ENCODE data around the gene PEDS1.
A peak's percentile ranks its signal among the peaks of the same experiment; 100 is the strongest.

Gene PEDS1

GRCh38 chr20:50190251-50191064 is 36.9 kb upstream of the PEDS1 start, which contains the start of gene CEBPB:
CEBPB (plus strand) TSS chr20:50190830; CDS start chr20:50191034, 204 bp downstream.
- DNase-seq = peak; percentile 81 to 93

DNA sequence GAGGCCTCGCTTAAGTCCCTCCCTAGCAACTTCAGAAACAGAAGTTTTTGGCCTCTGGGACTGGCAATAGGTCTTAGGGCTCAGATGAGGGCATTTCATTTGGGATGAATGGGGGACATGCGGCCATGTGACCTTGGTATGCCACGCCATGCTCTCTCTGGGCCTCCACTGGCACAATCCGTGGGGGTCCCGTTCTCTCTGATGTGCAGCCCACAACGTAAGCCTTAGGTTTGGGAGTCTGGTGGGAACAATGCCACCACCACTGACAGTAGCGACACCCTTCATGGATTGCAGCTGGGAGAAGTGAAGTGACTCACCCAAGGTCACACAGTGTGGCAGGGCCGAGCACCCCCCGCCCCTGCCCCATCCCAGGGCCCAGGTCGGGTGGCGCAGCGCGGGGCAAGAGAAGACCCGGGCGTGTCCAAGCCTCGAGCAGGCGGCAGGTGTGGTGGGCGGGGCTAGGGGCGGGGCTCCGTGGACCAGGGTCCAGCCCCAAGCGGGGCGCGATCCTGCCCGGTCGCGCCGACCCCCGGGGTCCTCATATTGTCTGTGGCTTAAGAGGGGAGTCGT is 36.2 kb upstream of the PEDS1 start:
- no peak for DNase-seq

DNA sequence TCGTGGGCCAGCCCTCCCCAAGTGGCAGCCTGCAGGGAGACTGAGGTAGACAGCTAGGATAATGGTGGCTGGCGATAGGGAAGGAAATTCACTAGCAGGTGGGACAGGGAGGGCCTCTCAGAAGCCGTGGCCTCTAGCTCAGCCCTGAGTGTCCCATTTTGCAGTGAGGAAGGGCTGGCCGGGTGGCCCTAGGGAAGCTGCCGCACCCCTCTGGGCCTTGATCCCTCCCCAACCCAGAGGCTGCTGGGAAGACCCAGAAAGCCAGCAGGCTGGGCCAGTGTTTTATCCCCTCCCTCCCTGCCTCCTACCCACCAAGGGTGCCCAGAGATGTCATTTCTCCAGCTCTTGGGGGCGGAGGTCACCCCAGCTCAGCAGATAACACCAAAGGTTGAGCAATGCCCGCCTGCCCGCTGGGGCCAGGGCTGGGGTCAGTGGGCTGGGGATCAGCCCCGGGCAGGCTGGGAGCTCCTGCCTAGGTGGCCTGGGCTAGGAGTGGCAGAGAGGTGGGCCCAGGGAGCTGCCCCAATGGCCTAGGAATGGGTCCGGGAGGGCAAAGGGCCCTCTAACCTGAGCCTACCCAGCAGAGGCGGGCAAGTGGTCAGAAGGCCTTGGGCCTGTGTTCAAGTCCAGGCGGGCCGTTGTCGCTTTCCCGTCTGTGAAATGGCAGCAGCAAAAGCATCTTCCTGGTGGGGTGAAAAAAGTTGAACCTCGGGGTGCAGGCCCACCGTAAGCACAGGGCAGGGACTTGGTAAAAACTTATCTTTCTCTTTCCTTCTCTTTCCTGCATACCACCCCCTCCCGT is 35.6 kb upstream of the PEDS1 start:
- no peak for DNase-seq

GRCh38 chr20:50188287-50188688 is 34.8 kb upstream of the PEDS1 start:
- no peak for DNase-seq

GRCh38 chr20:50187403-50188051 is 34.0 kb upstream of the PEDS1 start:
- DNase-seq = no peak

GRCh38 chr20:50186987-50187402 is 33.5 kb upstream of the PEDS1 start:
- no peak for DNase-seq

DNA sequence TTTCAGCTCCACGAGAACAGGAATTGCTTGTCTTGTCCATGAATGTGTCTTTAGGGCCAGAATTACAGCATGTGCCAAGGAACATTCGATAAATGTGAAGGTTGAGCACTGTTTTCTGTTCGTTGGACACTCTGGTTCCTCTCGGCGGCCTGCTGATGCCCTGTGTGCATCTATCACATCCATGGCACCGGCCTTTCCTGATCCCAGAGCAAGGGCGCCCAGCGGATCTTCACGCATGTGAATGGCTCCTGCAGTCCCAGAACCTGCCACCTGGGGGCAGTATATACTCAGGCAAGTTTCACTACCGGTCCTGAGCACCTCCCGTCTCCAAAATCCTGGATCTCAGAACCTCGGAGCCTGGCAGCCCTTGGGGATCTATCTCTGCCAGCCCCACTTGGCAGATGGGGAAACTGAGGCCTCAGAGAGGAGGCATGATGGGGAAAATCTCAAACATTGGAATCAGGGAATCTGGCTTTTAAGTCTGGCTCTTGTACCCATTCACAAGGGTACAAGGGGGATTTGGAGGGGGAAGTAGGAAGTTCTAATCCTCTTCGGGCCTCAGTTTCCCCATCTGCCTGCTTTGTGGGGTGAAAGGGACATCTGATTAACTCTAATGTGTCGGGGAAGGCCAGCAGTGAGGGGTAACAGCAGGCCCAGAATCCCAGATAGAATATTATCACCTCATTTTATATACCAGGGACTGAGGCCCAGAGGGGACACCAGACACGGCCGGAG is 32.8 kb upstream of the PEDS1 start:
- peak; percentile 87 to 95 for DNase-seq

DNA sequence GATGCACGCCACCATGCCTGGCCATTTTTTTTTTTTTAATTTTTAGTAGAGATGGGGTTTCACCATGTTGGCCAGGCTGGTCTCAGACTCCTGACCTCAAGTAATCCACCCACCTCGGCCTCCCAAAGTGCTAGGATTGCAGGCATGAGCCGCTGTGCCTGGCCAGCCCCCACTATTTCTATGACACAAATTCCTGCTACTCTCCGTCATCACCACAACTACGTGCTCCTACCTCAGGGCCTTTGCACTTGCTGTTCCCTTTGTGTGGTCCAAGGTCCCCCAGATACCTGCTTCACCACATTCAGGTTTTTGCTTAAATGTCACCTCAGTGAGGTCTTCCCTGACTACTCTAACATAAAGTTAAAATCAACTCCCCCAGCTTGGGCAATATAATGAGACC is 31.9 kb upstream of the PEDS1 start:
- no peak for DNase-seq

DNA sequence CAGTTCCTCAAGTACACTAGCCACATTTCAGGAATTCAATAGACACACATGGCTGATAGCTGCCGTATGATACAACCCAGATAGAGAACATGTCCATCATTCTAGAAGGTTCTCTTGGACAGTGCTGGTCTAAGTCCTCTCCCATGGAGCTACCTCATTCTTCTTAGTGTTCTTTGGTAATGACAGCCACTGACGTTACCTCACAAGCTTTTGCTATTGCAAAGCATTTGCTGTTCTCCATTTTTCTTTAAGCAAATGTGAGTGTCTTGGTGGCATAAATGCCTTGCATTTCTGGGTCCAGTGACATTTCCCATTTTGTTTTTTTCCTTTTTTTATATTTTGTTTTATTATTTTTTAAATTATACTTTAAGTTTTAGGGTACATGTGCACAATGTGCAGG is 28.8 kb upstream of the PEDS1 start:
- no peak for DNase-seq

- DNase-seq = no peak
Measured at GRCh38 chr20:50181344-50181743, 27.8 kb upstream of the PEDS1 start.

- DNase-seq = peak in 1 of 2 experiments; percentile 36
Measured at GRCh38 chr20:50178672-50179071, 25.1 kb upstream of the PEDS1 start.

DNA sequence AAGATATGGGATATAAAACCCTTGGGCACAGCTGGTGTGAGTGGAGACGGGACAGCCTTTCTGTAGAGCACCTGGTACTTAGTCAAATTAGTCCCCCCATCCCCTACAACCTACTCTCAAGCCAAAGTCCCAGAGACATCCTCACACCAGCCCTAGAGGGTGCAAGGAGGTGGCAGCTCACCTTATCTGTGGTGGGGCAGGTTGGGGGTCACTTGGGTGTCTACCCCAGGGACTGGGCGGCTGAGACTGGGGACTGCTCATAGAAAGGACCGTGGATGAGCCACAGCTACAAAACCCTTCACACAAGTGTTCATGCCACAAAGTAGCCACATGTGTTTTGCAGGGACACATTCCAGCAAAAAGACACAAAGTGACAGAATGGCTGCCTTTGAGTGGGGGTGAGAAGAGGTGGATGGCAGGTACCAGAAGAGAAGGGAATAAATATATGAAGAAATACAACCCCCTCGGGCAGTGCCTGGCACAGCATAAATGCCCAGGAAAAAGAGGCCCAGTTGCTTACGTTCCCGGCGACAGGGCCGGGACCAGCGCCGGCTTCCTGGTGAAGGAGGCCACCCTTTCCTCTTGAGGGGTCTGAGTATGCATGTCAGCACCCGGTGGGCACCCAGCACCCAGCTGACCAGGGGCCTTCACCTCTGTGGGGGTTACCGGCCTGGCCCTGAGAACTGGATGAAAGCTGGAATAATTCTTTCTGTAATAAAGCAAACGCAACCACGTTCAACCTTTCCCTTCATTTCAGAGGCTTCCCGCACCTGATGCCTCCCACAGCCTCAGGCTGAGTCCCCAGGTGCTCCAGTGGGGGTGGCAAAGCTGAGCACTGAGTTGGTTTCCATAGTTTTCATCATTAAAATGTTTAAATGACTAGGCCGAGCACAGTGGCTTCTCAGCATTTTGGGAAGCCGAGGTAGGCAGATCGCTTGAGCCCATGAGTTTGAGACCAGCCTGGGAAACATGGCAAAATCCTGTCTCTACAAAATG is 22.7 kb upstream of the PEDS1 start:
- no peak for DNase-seq

- DNase-seq = no peak
Measured at GRCh38 chr20:50174456-50174855, 20.9 kb upstream of the PEDS1 start.

DNA sequence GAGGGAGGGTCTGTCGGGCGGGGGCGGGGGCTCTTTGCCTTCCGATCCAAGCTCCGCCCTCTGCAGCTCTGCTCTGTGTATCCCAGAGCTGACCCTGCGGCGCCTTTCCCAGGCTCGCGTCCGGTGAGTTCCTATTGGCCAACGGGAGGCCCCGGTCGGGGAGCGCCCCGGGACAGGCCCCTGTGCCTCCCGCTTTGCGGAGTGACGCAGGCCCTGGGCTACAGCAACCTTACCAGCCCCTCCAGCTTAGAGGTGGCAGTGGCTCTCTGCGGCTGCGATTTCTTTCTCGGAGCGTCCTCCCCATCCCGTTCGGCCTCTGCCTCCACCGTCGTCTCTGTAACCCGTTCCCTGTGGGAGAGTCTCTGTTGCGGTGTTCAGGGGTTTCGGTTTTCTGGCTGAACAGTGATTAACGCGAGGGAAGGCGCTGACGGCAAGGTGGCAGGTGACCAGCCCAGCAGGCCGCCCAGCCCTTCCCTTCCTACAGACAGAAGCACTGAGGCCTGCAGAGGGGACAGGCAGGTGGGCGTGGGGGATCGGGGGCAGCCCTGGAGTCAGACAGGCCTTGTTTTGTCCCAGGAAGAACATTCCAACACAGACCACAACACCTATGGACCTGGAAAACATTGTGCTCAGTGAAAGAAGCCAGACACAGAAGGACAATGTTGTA is 19.0 kb upstream of the PEDS1 start:
- DNase-seq = no peak

DNA sequence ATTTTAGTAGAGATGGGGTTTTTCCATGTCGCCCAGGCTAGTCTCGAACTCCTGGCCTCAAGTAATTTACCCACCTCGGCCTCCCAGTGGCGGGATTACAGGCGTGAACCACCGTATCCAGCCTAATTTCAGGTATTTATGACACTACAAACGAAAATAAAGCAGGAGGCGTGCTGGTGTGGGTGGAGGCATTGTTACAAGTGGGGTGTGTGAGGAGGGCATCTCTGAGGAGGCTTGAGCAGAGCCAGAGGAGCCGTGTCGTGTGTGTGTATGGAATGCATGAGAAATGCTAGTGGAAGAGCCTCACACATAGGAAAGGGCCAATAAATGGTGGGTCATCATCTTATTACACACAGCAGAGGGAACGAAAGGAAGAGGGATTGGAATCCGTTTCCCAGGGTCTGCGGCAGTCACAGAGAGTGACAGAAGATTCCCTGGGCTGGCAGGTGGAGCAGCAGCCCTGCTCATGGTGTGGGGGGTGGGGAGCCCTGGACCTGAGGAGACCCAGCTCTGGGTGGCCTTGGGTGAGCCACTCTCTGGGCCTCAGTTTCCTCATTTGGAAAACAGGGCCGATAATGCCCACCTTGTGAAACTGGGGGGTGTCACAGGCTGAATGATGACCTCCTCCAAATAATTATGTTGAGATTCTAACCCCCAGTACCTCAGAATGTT is 17.2 kb upstream of the PEDS1 start:
- no peak for DNase-seq

DNA sequence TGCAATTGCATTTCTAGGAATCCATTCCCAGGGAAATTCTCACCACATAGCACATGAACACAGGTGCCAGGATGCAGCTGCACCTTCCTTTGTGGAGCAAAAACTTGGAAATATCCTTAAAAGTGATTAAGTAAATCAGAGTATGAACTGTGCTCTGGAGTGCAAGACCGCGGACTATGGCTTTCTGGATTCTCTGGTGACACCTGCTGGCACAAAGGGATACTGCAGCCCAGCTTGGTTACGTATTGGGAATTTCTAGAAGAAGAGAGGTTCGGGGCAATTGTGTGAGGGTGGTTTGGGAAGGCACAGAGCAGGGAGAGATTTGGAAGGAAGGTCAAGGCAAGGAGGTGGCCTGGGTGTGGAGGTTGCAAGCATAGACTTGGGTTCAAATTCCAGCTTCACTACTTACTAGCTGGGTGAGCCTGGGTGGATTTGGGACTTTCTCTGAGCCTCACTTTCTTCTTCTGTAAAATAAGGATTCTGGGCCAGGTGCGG is 15.9 kb upstream of the PEDS1 start:
- DNase-seq = peak; percentile 16 to 90

DNA sequence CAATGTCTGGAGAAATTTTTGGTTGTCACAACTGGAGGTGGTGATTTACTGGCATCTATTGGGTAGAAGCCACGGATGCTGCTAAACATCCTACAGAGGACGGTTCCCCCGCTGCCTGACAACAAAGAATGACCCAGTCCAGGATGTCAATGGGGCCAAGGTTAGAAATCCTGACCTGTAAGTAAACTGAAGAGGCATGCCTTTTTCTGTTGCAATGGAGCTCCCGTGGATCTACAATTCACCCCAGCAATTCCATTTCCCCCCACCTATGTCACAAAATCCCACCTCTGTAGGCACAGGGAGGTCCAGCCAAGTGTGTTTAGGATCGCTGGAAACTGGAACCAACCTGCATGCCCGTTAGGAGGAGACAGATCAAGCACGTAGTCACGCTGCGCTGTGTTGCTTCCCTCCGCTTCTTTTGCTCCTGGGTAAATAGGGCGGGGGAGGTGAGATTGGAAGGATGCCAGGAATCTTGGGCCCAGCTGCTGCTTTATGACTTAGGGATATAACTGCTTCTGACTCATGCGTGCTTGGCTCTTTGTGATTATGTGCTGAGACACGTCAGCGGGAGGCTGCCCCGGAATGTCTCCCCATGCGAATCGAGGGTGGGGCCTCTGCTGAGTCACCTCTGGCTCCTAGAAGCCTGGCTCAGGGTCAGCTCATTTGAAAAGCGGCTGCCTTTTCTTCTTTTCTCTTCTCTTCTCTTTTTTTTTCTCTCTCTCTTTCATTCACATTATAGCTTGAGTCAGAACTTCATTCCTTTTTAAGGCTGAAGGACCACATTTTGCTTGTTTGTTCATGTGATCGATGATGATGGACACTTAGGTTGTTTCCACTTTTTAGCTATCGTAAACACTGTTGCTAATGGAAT is 12.4 kb upstream of the PEDS1 start:
- peak; percentile 99 for DNase-seq

- no peak for DNase-seq
Measured at GRCh38 chr20:50163570-50164317, 10.2 kb upstream of the PEDS1 start.
